ENCODE results near the gene CENPT.

Gene CENPT, protein sequence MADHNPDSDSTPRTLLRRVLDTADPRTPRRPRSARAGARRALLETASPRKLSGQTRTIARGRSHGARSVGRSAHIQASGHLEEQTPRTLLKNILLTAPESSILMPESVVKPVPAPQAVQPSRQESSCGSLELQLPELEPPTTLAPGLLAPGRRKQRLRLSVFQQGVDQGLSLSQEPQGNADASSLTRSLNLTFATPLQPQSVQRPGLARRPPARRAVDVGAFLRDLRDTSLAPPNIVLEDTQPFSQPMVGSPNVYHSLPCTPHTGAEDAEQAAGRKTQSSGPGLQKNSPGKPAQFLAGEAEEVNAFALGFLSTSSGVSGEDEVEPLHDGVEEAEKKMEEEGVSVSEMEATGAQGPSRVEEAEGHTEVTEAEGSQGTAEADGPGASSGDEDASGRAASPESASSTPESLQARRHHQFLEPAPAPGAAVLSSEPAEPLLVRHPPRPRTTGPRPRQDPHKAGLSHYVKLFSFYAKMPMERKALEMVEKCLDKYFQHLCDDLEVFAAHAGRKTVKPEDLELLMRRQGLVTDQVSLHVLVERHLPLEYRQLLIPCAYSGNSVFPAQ

DNA sequence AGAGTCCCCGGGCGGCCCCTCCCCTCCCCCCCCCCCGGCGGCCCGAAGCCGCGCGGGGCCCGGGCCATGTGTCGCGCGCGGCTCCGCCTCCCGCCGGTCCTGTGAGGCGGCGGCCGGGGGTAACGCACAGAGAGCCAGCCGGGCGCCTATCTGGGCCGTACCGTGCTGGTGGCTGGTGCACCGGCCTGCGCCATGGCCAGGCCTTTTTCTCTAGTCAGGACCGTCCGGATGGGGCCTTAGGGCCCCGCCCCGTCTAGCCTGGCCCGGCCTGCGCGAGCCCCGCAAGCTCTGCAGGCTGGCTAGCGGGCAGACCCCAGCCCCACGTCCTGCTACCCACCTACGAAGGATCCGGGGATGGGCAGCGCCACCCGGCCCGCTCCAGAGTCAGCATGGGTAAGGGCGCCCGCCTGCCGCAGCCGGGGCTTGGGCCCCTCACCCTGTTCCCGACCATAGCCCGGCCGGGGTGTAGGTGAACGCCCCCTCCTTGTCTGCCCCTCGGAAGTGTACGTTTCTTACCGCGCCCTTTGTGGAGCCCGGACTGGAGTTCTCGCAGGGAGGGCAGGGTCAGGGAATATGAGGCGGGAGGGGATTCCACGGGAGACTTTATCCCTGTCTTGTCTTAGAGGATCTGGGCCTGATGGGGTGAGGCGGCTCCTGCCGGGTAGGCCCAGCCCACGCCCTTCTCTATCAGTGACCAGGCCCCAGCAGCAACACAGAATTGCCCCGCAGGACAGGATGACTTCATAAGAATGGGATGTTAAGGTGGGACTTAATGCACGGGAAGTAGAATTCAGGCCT lies at the start of gene CENPT:
TSS of gene CENPT (minus strand) at position 630 of the 798 bp plus-strand sequence. CDS start 13,834 bp downstream, outside the sequence.
- peak within 1 kb of the TSS; percentile 88 for H3K27ac ChIP-seq
- no peak for DNase-seq (ENCODE audit: low read depth, low spot score)

GRCh38 chr16:67897231-67897630 lies 49.7 kb upstream of the CENPT start:
- no peak for DNase-seq (ENCODE audit: low read depth, low spot score)
- H3K27ac ChIP-seq, result no peak overlapping the region

DNA sequence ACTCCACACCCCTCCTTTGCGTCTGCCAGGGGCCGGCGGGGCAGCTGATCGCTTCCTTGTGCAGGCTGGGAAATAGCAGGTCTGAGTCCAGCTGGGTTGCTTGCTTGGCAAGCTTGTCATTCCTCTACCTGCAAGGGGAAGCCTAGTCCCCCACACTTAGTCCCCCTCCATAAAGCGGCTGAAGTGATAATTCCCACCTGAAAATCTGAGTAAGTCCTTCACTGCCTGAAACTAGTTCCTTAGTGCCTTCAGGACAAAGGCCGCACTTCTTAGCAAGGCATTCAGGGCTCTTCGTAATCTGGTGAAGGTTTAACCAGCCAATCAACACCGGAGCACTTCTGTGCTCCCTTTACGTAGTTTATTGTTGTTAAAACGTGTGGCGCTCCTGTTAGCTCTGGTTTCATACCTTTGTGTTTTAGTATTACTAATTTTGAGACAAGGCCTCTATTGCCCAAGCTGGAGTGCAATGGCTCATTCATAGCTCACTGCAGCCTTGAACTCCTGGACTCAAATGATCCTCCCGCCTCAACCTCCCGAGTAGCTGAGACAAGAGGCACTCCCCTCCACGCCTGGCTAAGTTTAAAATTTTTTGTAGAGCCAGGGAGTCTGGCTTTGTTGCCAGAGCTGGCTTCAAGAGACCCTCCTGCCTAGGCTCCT lies 46.4 kb upstream of the CENPT start:
- DNase-seq (ENCODE audit: low read depth, low spot score), result no peak
- H3K27ac ChIP-seq, result peak overlapping the region; percentile 70

DNA sequence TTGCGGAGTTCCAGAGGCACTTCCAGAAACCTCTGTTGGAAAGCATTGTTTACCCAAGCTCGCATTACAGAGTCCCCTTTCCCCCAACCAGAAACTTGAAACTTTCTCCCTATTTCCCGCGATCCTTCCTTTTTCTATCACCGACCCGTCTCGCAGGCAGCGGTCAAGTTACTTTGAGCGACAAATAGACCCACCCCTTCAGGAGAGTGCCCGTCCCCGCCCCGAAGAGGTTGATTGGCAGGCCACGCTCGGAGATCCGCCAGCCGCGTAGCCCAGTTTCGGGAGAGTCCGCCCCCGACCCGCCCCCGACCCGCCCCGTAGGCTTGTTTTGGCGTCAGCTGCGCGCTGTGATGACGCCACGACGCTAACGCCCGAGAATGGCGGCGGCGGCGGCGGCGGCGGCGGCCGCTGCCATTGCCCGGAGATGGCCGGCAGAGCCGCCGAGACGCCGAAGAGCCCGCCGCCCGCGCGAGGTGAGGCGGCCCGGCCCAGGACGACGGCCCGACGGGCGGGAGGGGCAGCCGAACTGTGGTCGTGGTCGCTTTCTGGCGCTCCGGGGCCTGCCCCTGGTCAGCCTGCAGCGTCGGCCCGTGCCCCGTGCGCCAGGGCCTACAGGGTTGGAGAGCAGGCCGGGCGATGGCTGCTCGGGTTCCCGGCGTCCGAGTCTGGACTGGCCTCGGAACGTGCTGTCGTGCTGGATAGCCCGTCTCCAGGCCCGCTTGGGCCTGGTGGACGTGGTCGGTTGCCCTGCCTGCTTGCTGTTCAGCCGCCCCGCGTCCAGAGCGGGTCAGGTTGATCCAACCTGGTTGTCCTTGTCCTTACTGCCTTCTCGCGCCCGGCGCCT lies 45.6 kb upstream of the CENPT start, which contains the start of gene PSKH1:
TSS of gene PSKH1 (plus strand) at position 356 of the 844 bp plus-strand sequence. CDS start 15,496 bp downstream, outside the sequence.
- peak; percentile 61 for DNase-seq (ENCODE audit: low read depth, low spot score)

DNA sequence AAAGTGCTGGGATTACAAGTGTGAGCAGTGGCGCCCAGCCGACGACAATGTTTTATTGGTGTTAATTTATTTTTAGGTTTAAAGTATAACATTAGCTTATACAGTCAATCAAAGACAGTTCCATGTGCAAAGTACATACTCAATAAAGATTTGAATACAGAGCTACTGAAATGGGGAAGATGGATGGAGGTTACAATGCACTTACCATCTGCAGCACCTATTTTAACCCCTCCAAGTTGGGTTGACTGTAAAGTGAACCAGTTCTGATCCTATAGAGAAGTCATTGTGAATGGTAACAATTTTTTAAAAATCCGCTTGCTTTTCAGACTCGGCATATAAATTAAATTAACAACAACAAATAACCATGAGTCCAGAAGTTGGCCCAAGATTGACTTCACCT lies 44.9 kb upstream of the CENPT start:
- DNase-seq (ENCODE audit: low read depth, low spot score), result no peak
- no peak overlapping the region for H3K27ac ChIP-seq

More for the DNA sequence above, 45.6 kb upstream of the CENPT start, which contains the start of gene PSKH1:
- H3K27ac ChIP-seq, result peak within 1 kb of the TSS; percentile 70

DNA sequence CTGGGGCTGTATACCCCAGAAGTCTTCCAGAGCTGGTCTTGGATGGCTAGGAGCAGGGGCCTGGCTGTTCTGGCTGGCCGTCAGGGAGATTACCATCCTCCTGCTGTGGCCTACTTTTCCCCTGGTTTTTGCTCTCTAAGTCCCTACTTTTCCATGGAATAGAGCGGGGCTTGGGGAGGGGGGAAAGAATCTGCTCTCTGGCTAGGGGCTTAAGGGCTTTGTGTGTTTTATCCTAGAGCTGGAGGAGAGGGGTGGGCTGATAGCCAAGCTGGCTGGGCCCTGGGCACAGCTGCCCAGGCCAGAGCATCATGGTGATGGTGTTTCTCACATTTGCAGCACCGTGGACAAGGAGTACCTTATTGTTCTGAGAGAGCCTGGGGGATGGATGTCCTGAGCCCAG lies 40.8 kb upstream of the CENPT start:
- H3K27ac ChIP-seq, result no peak overlapping the region
- no peak for DNase-seq (ENCODE audit: low read depth, low spot score)

GRCh38 chr16:67886387-67886786 lies 38.9 kb upstream of the CENPT start:
- no peak for DNase-seq (ENCODE audit: low read depth, low spot score)
- no peak overlapping the region for H3K27ac ChIP-seq

- no peak overlapping the region for H3K27ac ChIP-seq
Measured at GRCh38 chr16:67885976-67886375, 38.5 kb upstream of the CENPT start.

DNA sequence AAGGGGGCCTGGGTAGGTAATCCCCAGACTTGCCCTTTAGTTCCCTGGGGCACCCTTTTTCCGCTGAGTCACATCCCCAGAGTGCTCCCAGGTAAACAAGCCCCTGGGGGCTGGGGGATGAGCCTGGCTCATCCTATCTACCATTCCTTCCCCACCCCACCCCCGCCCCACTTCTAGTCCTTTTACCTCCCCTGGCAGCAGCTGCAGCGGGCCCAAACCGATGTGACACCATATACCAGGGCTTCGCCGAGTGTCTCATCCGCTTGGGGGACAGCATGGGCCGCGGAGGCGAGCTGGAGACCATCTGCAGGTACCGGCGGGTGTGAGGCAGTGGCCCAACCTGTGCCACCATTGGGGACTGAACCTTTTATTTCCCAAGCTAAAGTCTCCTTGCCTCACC lies 38.1 kb upstream of the CENPT start:
- DNase-seq (ENCODE audit: low read depth, low spot score), result no peak
- H3K27ac ChIP-seq, result no peak overlapping the region

More at GRCh38 chr16:67885976-67886375, 38.5 kb upstream of the CENPT start:
- DNase-seq (ENCODE audit: low read depth, low spot score), result no peak

- no peak within 1 kb of the TSS for H3K27ac ChIP-seq
- peak; percentile 44 for DNase-seq (ENCODE audit: low read depth, low spot score)
Measured at GRCh38 chr16:67884684-67885083, 37.2 kb upstream of the CENPT start, which contains the start of gene NRN1L. NRN1L (plus strand) TSS chr16:67884885; CDS start chr16:67884904, 19 bp downstream.

DNA sequence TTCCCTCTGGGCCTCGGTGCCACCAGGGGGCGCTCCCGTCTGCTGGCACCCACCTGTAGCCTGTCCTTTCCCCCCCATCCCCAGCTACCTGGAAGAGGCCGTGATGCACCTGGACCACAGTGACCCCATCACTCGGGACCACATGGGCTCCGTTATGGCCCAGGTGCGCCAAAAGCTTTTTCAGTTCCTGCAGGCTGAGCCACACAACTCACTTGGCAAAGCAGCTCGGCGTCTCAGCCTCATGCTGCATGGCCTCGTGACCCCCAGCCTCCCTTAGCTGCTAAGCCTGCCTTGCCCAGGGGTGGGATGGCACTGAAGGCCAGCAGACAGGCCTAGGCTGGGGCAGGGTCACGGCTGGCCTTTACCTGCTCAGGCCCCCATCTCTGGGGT lies 36.4 kb upstream of the CENPT start:
- no peak for DNase-seq (ENCODE audit: low read depth, low spot score)
- H3K27ac ChIP-seq, result no peak overlapping the region

DNA sequence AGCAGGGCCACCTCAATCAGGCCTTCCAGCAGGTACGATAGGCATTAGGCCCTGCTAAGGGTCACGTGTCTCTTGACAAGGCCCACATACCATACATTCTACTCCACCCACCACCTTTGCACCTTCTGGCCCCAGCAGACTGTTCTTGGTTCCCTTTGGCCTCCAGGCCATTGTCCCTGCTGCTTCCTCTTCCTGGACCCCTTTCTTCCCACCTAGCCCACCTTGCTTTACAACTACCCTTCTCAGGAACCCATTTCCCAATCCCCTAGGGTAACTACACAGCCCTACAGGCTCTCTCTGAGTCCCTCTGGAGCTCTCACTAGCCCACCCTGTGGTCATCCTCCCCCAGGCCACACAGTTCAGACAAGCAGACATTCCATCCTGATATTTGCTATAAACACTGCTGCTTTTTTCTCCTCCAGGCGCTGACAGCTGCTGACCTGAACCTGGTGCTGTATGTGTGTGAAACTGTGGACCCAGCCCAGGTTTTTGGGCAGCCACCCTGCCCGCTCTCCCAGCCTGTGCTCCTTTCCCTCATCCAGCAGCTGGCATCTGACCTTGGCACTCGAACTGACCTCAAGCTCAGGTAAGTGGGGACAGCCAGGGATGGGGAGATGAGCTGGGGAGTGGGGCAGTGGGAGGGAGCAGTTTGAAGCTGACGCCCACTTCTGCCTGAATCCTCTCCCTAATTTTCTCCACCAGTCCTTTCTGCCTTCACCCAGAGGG lies 35.8 kb upstream of the CENPT start:
- DNase-seq (ENCODE audit: low read depth, low spot score), result no peak

GRCh38 chr16:67882374-67883145 lies 35.1 kb upstream of the CENPT start:
- no peak for DNase-seq (ENCODE audit: low read depth, low spot score)
- no peak overlapping the region for H3K27ac ChIP-seq

More for the DNA sequence above, 35.8 kb upstream of the CENPT start:
- no peak overlapping the region for H3K27ac ChIP-seq

DNA sequence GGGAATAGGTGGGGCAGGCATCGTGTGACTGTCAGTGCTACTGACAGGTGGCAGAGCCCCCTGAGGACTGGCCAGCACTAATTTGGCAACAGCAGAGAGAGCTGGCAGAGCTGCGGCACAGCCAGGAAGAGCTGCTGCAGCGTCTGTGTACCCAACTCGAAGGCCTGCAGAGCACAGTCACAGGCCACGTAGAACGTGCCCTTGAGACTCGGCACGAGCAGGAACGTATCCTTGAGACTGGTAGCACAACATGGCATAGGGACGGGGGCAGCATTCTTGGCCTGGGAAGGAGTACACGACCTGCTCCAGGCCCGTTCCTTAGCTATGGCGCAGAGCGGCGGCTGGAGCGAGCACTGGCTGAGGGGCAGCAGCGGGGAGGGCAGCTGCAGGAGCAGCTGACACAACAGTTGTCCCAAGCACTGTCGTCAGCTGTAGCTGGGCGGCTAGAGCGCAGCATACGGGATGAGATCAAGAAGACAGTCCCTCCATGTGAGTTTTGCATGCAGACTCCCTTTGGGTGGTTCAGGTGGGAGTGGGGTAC lies 34.2 kb upstream of the CENPT start:
- DNase-seq (ENCODE audit: low read depth, low spot score), result no peak
- H3K27ac ChIP-seq, result no peak overlapping the region

- no peak overlapping the region for H3K27ac ChIP-seq
- DNase-seq (ENCODE audit: low read depth, low spot score), result no peak
Measured at GRCh38 chr16:67880584-67880983, 33.1 kb upstream of the CENPT start.

GRCh38 chr16:67879936-67880335 lies 32.4 kb upstream of the CENPT start:
- DNase-seq (ENCODE audit: low read depth, low spot score), result no peak
- H3K27ac ChIP-seq, result no peak overlapping the region

- DNase-seq (ENCODE audit: low read depth, low spot score), result no peak
- H3K27ac ChIP-seq, result no peak overlapping the region
Measured at GRCh38 chr16:67879462-67879861, 32.0 kb upstream of the CENPT start.

DNA sequence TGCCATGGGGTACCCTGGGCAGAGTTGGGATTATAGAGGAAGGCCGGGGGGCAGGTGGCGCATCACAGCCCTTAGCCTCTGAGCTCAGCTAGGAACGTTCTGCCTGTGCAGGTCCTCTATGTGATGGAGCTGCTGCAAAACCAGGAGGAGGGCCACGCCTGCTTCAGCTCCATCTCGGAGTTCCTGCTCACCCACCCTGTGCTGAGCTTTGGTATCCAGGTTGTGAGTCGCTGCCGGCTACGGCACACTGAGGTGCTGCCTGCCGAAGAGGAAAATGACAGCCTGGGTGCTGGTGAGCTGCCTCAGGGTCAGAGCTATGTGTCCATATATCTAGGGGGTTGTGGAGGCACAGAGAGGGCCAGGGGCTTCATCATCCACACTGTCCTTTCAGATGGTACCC lies 31.4 kb upstream of the CENPT start:
- DNase-seq (ENCODE audit: low read depth, low spot score), result no peak
- no peak overlapping the region for H3K27ac ChIP-seq

Data from epithelial cell of prostate (primary cell).